Hair follicle dermal papilla cell (primary cell): Measurements from ENCODE around the gene PARL. TPM values are rescaled to one million over a fixed set of nuclear protein-coding genes. Genes with fewer than 3 reads are reported as not detected.

Experiments used
- small RNA-seq: library from RNA; depleted of rRNA; stranded (forward); fragments of <200 nt; gene quantifications from one replicate; pipeline ENCODE3, GENCODE V24; 2012
- total RNA-seq: library from RNA; depleted of rRNA; stranded (reverse); fragments of >200 nt; gene quantifications from 2 replicates; pipeline ENCODE4 v1.2.3, GENCODE V29; 2012

The PARL gene
- total RNA-seq = 24.2 and 24.4 TPM in 2 replicates

GRCh38 chr3:183884427-183885296 is at the start of gene PARL:
Gene PARL (minus strand): TSS chr3:183884880. CDS start chr3:183884846, 34 bp downstream.

GRCh38 chr3:183825456-183826161 is 59.1 kb downstream of the PARL start, which contains the start of gene MAP6D1:
Gene MAP6D1 (minus strand): TSS chr3:183825577. CDS start chr3:183825547, 30 bp downstream.

Small RNAs within 50 kb of the gene (small RNA-seq; reads per million reads assigned to genes)
- gene MIR4448 = not detected

Other genes with a start within 250 kb of the PARL start
- 54.2 and 64.1 TPM in 2 replicates for gene KLHL24, start 249.3 kb downstream of the PARL start, total RNA-seq
- 35.5 and 46.7 TPM in 2 replicates for gene YEATS2, start 187.1 kb downstream of the PARL start, total RNA-seq
- 2.1 and 2.8 TPM in 2 replicates for gene MAP6D1, start 59.3 kb downstream of the PARL start, total RNA-seq
- gene ABCC5, start 133.0 kb upstream of the PARL start, total RNA-seq = 13.0 and 20.6 TPM in 2 replicates
- gene HTR3D, start 146.9 kb upstream of the PARL start, total RNA-seq = not detected in 2 replicates
- not detected in 2 replicates for gene HTR3C, start 168.2 kb upstream of the PARL start, total RNA-seq
- gene HTR3E, start 212.2 kb upstream of the PARL start, total RNA-seq = not detected in 2 replicates